Neuron (in vitro differentiated cells): Measurements from ENCODE around the gene DPH7.
"Not testable (repeated sequence)": the region's sequence is repeated elsewhere in the genome, so short reads cannot be mapped to it uniquely, and the experiment has no call there.

Experiments used
- H2AFZ ChIP-seq: one replicate; pipeline ENCODE4 v1.6.1; 2013; ENCODE audit warnings: low read depth, mild to moderate bottlenecking, inconsistent platforms, low read length, moderate library complexity
- H3K27me3 ChIP-seq: one replicate; pipeline ENCODE4 v1.6.1; 2013; ENCODE audit warnings: low read length; ENCODE audit not compliant: insufficient read depth
- H3K36me3 ChIP-seq: one replicate; pipeline ENCODE4 v1.6.1; 2013; ENCODE audit warnings: low read length; ENCODE audit not compliant: insufficient read depth
- H3K4me1 ChIP-seq: one replicate; pipeline ENCODE4 v1.6.1; 2013; ENCODE audit warnings: low read length; ENCODE audit not compliant: insufficient read depth
- H3K4me3 ChIP-seq: 2 replicates; pipeline ENCODE4 v1.5.1; 2013; ENCODE audit warnings: mild to moderate bottlenecking, low read length, moderate library complexity
- H3K9me3 ChIP-seq: one replicate; pipeline ENCODE4 v1.6.1; 2013; ENCODE audit warnings: low read length

DPH7 gene

DNA sequence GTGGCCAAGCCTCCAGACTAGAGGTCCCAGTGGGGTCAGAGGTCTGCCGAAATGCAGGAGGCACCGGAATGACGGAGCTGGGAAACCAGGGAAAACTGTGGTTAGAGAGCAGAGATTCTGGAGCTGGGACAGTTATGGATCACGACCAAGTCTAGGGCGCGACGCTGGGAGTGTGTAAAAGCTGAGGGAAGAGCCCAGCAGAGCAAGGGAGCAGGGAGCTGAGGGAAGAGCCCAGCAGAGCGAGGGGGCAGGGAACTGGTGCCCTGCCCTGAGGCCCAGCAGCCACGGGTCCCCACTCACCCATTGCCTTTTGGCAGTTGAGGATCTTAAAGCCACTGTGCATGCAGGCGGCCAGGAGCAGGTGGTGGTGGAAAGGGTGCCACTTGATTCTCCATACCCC is 14.6 kb downstream of the DPH7 start:
- Histone ChIP-seq H3K9me3 (no peaks in the 10 kb centered on the region), H2AFZ (no peak overlapping the region), H3K4me3 (no peak overlapping the region), H3K36me3 (peaks cover 45% of the 10 kb centered on the region), H3K27me3 (no peaks in the 10 kb centered on the region), H3K4me1 (no peaks in the 10 kb centered on the region)

DNA sequence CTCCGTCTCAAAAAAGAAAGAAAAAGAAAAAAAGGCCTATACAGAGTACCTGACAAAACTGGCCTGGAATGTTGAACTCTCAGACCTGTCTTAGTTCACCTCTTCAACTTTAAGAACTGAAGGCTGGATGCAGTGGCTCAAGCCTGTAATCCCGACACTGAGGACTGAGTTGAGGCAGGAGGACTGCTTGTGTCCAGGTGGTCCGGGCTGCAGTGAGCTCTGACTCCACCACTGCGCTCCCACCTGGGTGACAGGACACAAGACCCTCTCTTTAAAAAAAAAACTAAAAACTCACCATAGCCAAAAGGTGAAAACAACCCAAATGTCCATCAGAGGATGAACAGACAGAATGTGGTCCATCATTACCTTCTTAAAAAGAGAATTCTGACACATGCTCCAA is 20.6 kb downstream of the DPH7 start:
- Histone ChIP-seq H3K27me3 (no peaks in the 10 kb centered on the region), H3K36me3 (peaks cover 47% of the 10 kb centered on the region), H2AFZ (no peak overlapping the region), H3K9me3 (no peaks in the 10 kb centered on the region), H3K4me1 (no peaks in the 10 kb centered on the region), H3K4me3 (no peak overlapping the region)

DNA sequence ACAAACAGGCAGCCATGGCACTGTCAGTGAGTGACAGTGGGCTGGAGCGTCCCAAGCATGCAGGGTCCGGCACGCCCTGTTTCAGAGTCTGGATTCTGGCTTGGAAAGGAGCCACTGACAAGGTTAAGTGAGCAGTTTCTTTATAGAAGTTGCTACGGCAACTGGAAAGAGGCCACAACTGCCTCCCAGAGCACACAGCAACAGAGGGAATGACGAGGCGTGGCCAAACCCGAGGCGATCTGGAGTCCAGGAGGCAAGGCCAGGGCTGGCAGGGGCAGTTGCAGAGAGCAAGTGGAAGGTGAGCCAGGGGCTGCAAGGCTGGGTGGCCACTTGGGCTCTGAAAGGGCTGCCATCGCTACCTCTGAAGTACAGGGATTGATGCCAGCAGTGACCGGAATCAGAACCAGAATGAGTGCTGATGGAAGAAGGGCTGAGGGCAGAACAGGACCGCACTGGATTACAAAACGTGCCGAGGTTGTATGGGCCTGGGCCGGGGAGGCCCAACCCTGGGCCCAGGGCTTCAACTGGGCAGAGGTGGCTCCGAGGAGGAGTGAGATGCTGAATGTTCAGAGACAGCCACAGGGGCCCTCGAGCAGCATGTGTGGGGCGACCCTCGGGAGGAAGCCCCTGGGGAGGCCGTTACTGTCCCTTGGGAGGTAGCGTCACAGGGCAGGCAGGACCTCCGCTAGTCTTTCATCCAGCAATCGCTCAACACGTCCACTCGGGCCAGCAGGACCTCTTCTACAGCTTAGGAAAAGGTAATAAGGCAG is 22.5 kb downstream of the DPH7 start:
- Histone ChIP-seq H3K9me3 (no peaks in the 10 kb centered on the region), H3K4me1 (no peaks in the 10 kb centered on the region), H3K4me3 (no peak overlapping the region), H2AFZ (no peak overlapping the region), H3K27me3 (no peaks in the 10 kb centered on the region), H3K36me3 (peaks cover 36% of the 10 kb centered on the region)

DNA sequence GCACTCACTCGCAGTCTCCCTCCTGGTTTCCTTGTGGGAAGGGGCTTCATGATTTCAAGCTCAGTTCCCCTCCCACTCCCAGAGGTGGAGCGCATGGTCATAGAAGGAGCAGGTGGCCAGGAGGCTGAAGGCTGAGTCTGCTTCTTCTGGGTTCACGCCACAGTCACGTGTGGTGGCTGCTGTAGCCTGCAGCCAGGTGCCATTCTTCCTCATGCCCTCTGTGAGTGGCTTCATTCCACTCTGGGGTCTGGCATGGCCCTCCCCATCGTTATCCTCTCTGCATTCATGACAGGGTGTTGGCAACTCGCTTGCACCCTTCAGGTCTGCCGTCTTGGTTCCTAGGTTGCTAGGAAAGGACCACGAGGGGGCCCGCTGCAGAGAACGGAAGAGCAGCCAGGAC is 23.5 kb downstream of the DPH7 start:
- Histone ChIP-seq H3K36me3 (peaks cover 33% of the 10 kb centered on the region), H3K4me1 (peaks cover 2% of the 10 kb centered on the region), H3K4me3 (no peak overlapping the region), H3K9me3 (no peaks in the 10 kb centered on the region), H3K27me3 (no peaks in the 10 kb centered on the region), H2AFZ (no peak overlapping the region)

DNA sequence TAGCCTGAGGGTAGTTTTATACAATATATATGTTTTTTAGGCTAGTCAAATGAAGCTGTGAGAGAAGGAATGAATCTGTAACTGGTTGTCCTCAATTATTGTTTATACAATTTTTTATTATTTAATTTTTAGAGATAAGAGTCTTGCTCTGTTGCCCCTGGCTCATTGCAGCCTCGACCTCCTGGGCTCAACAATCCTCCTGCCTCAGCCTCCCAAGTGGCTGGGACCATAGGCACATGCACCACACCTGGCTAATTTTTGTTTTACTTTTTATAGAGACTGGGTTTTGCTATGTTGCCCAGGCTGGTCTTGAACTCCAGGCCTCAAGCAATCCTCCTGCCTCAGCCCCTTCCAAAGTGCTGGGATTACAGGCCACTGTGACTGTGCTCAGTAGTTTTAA is 24.4 kb downstream of the DPH7 start:
- Histone ChIP-seq H3K4me1 (peaks cover 9% of the 10 kb centered on the region), H2AFZ (no peak overlapping the region), H3K36me3 (peaks cover 26% of the 10 kb centered on the region)

DNA sequence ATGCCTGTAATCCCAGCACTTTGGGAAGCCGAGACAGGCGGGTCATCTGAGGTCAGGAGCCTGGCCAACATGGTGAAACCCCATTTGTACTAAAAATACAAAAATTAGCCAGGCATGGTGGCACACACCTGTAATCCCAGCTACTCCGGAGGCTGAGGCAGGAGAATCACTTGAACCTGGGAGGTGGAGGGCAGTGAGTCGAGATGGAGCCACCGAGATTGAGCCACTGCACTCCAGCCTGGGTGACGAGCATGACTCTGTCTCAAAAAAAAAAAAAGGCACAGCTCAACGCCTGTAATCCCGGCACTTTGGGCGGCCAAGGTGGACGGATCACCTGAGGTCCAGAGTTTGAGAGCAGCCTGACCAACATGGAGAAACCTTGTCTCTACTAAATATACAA is 25.1 kb downstream of the DPH7 start:
- H3K27me3 ChIP-seq, H3K4me1 ChIP-seq, H2AFZ ChIP-seq, H3K4me3 ChIP-seq, H3K9me3 ChIP-seq: not testable (repeated sequence)
- peaks cover 26% of the 10 kb centered on the region for H3K36me3 ChIP-seq

More for the DNA sequence above, 24.4 kb downstream of the DPH7 start:
- H3K9me3 ChIP-seq, result no peaks in the 10 kb centered on the region
- no peaks in the 10 kb centered on the region for H3K27me3 ChIP-seq
- H3K4me3 ChIP-seq, result no peak overlapping the region

DNA sequence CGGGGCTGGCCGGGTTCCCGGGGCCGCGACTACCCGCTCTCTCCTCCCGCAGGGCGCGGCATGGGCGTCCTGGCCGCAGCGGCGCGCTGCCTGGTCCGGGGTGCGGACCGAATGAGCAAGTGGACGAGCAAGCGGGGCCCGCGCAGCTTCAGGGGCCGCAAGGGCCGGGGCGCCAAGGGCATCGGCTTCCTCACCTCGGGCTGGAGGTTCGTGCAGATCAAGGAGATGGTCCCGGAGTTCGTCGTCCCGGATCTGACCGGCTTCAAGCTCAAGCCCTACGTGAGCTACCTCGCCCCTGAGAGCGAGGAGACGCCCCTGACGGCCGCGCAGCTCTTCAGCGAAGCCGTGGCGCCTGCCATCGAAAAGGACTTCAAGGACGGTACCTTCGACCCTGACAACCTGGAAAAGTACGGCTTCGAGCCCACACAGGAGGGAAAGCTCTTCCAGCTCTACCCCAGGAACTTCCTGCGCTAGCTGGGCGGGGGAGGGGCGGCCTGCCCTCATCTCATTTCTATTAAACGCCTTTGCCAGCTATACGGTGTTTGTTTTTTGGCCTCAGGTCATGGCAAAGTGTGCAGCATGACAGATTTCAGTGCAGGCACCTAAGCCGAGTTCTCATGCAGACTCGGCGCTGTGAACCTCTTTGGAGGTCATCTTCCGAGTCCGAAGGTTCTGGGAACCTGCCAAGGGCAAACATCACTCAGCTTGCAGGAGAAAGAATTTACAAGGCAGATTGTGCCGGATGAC is 26.5 kb downstream of the DPH7 start:
- Histone ChIP-seq H3K4me3 (peak overlapping the region; percentile 57), H3K4me1 (peaks cover 9% of the 10 kb centered on the region), H2AFZ (peak overlapping the region; percentile 53), H3K9me3 (peaks cover 3% of the 10 kb centered on the region), H3K36me3 (peaks cover 26% of the 10 kb centered on the region), H3K27me3 (no peaks in the 10 kb centered on the region)

DNA sequence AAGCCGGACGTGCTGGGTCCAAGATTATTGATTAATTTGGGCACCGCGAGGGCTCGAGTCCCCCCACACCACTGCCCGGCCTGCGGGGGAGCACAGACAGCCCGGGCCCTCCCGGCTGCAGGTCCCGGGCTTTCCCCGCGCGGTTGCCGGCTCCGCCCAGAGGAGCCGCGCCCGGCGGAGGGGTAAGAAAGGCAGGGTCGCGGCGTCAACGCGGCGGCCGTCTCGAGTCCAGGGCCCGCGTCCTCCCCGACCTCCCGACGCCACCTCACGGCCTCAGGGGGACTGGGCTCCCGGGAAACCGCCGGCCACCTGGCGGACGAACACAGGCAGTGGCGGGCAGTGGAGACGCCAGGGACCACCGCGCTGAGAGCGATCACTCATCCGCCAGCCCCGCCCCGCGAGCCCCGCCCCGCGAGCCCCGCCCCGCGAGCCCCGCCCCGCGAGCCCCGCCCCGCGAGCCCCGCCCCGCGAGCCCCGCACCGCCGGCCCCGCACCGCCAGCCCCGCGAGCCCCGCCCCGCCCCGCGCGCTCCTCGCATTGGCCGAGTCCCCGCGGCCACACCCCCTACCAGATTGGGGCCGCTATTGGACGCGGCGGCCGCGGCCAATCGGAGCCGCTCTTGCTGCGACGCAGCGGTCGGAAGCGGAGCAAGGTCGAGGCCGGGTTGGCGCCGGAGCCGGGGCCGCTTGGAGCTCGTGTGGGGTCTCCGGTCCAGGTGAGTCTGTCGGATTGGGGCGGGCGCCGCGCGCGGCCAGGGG is 27.3 kb downstream of the DPH7 start, which contains the start of gene MRPL41:
TSS of gene MRPL41 (plus strand) at position 616 of the 758 bp plus-strand sequence. CDS start 203 bp downstream, outside the sequence.
- peaks cover 9% of the 10 kb centered on the region for H3K4me1 ChIP-seq
- H3K4me3 ChIP-seq, result peak within 1 kb of the TSS; percentile 57
- peak within 1 kb of the TSS; percentile 53 for H2AFZ ChIP-seq
- H3K27me3 ChIP-seq, result no peaks in the 10 kb centered on the region
- H3K36me3 ChIP-seq, result peaks cover 21% of the 10 kb centered on the region
- H3K9me3 ChIP-seq, result peaks cover 5% of the 10 kb centered on the region

DNA sequence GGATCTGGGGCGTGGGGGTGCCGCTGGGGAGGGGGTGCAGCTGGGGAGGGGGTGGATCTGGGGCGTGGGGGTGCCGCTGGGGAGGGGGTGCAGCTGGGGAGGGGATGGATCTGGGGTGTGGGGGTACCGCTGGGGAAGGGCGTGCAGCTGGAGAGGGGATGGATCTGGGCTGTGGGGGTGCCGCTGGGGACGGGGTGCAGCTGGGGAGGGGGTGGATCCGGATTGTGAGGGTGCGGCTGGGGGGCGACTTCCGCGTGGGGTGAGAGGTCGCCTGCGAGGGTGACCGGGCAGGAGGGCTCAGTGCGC is 27.8 kb downstream of the DPH7 start:
- peaks cover 16% of the 10 kb centered on the region for H3K36me3 ChIP-seq
- not testable (repeated sequence) for H3K4me1 ChIP-seq, H2AFZ ChIP-seq, H3K27me3 ChIP-seq, H3K9me3 ChIP-seq
- H3K4me3 ChIP-seq, result peak overlapping the region; percentile 57

DNA sequence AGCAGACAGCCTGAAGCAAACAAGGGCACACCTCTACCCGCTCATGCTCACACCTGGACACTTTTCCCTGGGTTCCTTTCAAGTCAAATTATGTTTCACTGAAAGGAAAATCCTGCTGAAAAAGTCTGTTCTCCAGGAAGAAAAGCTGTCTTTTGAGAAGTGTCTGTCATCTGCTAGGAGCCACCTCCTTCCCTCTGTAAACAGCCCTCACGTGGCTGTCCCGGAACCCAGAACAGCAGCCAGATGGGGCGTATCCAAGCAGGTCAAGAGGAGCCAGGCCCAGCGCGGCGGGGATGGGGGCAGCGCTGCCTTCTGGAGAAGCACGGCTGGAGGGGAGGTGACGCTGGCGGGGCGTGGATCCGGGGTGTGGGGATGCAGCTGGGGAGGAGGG is 28.5 kb downstream of the DPH7 start, which contains the start of gene PNPLA7:
TSS of gene PNPLA7 (minus strand) at position 172 of the 391 bp plus-strand sequence. CDS start 205 bp downstream, outside the sequence.
- Histone ChIP-seq H2AFZ (no peak within 1 kb of the TSS), H3K4me1 (peaks cover 9% of the 10 kb centered on the region), H3K9me3 (peaks cover 5% of the 10 kb centered on the region), H3K36me3 (peaks cover 11% of the 10 kb centered on the region), H3K27me3 (no peaks in the 10 kb centered on the region), H3K4me3 (peak within 1 kb of the TSS; percentile 57)

DNA sequence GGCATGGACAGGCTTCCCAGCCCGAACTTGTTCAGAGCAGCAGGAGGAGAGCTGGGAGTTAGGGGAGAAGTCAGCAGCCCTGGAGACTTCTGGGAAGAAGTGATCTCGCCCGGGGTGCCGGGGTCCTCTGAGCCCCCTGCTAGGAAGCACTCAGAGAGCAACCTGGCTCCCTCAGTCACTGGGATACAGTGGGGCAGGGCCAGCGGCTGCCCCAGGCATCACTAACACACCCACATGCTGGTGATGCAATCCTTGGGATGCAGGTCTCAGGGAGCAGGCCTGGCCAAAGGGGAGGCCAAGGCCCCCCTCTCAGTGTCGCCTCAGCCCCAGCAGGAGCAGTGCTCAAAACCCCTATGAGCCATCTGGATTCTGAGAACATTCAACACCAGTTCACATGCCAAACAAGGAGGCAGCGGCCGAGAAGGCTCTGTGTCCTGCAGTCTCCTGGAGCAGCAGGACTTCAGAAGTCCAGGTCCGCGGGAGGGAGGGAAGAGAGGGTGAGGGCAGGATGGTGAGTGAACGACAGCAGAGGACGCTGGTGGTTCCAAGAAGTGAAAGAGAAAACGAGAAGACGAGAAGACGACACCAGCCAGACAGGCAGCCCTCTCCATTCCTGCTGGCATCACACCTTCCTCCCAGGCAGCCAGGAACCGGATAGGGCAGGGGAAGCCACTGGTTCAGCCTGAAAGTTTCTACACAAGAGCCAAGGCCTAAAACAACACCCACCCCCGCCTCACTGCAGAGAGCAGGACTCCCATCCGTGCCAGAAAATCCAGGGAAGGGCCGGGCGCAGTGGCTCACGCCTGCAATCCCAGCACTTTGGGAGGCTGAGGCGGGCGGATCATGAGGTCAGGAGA is 30.8 kb downstream of the DPH7 start:
- H3K9me3 ChIP-seq, result peaks cover 5% of the 10 kb centered on the region
- no peak overlapping the region for H3K4me3 ChIP-seq
- no peak overlapping the region for H2AFZ ChIP-seq
- H3K4me1 ChIP-seq, result peaks cover 9% of the 10 kb centered on the region
- H3K27me3 ChIP-seq, result no peaks in the 10 kb centered on the region
- no peaks in the 10 kb centered on the region for H3K36me3 ChIP-seq

DNA sequence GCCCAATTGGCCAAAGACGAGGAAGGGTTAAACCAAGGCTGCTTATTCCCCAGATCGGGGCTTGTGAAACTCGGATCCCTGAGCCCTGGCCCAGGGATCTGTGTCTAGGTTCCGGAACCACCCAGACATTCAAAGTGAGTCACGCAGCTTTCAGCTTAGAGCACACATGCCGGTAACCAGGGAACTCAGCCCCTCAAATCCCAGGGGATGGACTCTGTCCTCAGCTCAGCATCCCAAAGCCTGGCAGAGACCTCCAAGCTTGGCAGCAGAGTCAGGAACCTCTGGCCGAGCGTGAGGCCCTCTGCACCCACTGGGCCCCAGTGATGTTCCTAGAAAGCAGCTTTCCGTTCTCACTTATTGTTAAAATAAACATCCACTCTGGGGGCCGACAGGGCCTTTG is 33.6 kb downstream of the DPH7 start:
- Histone ChIP-seq H3K36me3 (no peaks in the 10 kb centered on the region), H2AFZ (no peak overlapping the region), H3K9me3 (peaks cover 5% of the 10 kb centered on the region), H3K4me1 (peaks cover 10% of the 10 kb centered on the region), H3K27me3 (no peaks in the 10 kb centered on the region), H3K4me3 (no peak overlapping the region)
